ENCODE measurements around the gene AGGF1. TPM values are rescaled to one million over a fixed set of nuclear protein-coding genes. Genes with fewer than 3 reads are reported as not detected.

AGGF1 gene
- 10 to 100 TPM; 27.7 to 33.5 TPM for total RNA-seq

- peak; percentile 99 for ATAC-seq
- Mint-ChIP-seq H3K27me3 (no peaks in the 10 kb centered on the region), H3K4me1 (ENCODE audit: low read depth) (peaks cover 29% of the 10 kb centered on the region), H3K4me3 (peak within 1 kb of the TSS; percentile 94), H3K36me3 (ENCODE audit: low read depth) (peaks cover 29% of the 10 kb centered on the region), H3K27ac (peak within 1 kb of the TSS; percentile 94), H3K9me3 (peaks cover 18% of the 10 kb centered on the region)
- ChIA-PET CTCF (interaction anchor here (0.7 to 2.5 kb wide), 4 partner anchors 47 to 463 kb away, joined by 3 to 15 read pairs (median 4); partner anchors contain the start of gene F2RL1), POLR2A (interaction anchor here (0.9 to 1.5 kb wide), 4 partner anchors 9 to 169 kb away, joined by 3 to 4 read pairs (median 3); partner anchors contain the start of gene ZBED3)
- intact Hi-C loops (cut with micrococcal nuclease), result no loop called here
- no peak for TF ChIP-seq CTCF (IDR thresholded peaks at IDR 0.05)
- DNase-seq, result peak; percentile 96
Observed at GRCh38 chr5:77030097-77031071, at the start of gene AGGF1. AGGF1 (plus strand) TSS chr5:77030404; CDS start chr5:77030767, 363 bp downstream.

GRCh38 chr5:76980518-76981144 is 49.6 kb upstream of the AGGF1 start:
- no peak for TF ChIP-seq CTCF (IDR thresholded peaks at IDR 0.05)
- ATAC-seq (no peak), DNase-seq (no peak)
- ChIA-PET CTCF (no interaction called here), POLR2A (interaction anchor here (0.8 kb wide), 1 partner anchor 14 kb away, joined by 4 read pairs; no protein-coding TSS in a partner anchor)
- Mint-ChIP-seq H3K9me3 (no peaks in the 10 kb centered on the region), H3K4me1 (ENCODE audit: low read depth) (no peaks in the 10 kb centered on the region), H3K27ac (no peak overlapping the region), H3K4me3 (no peak overlapping the region), H3K27me3 (no peaks in the 10 kb centered on the region), H3K36me3 (ENCODE audit: low read depth) (no peaks in the 10 kb centered on the region)
- intact Hi-C loops (cut with micrococcal nuclease), result no loop called here

GRCh38 chr5:76982450-76982849 is 47.8 kb upstream of the AGGF1 start:
- Mint-ChIP-seq H3K27me3 (no peaks in the 10 kb centered on the region), H3K4me1 (ENCODE audit: low read depth) (no peaks in the 10 kb centered on the region), H3K36me3 (ENCODE audit: low read depth) (no peaks in the 10 kb centered on the region), H3K9me3 (no peaks in the 10 kb centered on the region), H3K27ac (no peak overlapping the region), H3K4me3 (no peak overlapping the region)
- intact Hi-C loops (cut with micrococcal nuclease), result no loop called here
- ATAC-seq (no peak), DNase-seq (no peak)
- POLR2A ChIA-PET, result no interaction called here
- CTCF ChIA-PET, result no interaction called here
- no peak for TF ChIP-seq CTCF (IDR thresholded peaks at IDR 0.05)

GRCh38 chr5:76983468-76983867 is 46.7 kb upstream of the AGGF1 start:
- Mint-ChIP-seq H3K4me3 (no peak overlapping the region), H3K9me3 (no peaks in the 10 kb centered on the region), H3K4me1 (ENCODE audit: low read depth) (no peaks in the 10 kb centered on the region), H3K27ac (no peak overlapping the region), H3K27me3 (no peaks in the 10 kb centered on the region), H3K36me3 (ENCODE audit: low read depth) (no peaks in the 10 kb centered on the region)
- ChIA-PET CTCF (no interaction called here), POLR2A (no interaction called here)
- ATAC-seq, result no peak
- intact Hi-C loops (cut with micrococcal nuclease), result no loop called here
- no peak for TF ChIP-seq CTCF (IDR thresholded peaks at IDR 0.05)
- no peak for DNase-seq

Data from activated CD8-positive, alpha-beta T cell treated with anti-CD3 and anti-CD28 coated beads for 36 hours (primary cell).